Esophagus muscularis mucosa (tissue), 4 donors: ENCODE measurements around the gene GALC. TPM values are rescaled to one million over a fixed set of nuclear protein-coding genes. Genes with fewer than 3 reads are reported as not detected.

Source experiments
- DNase-seq: peaks from one replicate; pipeline ENCODE4 v3.0.0-alpha.2; 2017; ENCODE audit errors: extremely low spot score
- H3K27ac ChIP-seq, 4 donors: fragments of 200-600 bp; sonication (generic); replicated peaks in 1 of 4; 1 replicate in 3 of 4; 2 replicates in 1 of 4; pipeline ENCODE4 v1.5.1; 2016 to 2019; ENCODE audit warnings: mild to moderate bottlenecking in 1 of 4
- H3K27me3 ChIP-seq, 4 donors: fragments of 200-600 bp; sonication (generic); one replicate each; pipeline versions ENCODE4 v1.5.1 to v1.6.0; 2016 to 2019
- H3K36me3 ChIP-seq, 4 donors: fragments of 200-600 bp; sonication (generic); one replicate each; pipeline ENCODE4 v1.5.1; 2016 to 2019
- H3K4me1 ChIP-seq, 4 donors: fragments of 200-600 bp; sonication (generic); one replicate each; pipeline ENCODE4 v1.5.1; 2016 to 2019
- H3K4me3 ChIP-seq, 4 donors: fragments of 200-600 bp; sonication (generic); 1 replicate in 2 of 4; 2 replicates in 2 of 4; pipeline ENCODE4 v1.5.1; 2016 to 2019; ENCODE audit warnings: mild to moderate bottlenecking in 4 of 4, moderate library complexity in 1 of 4
- H3K9me3 ChIP-seq, 4 donors: fragments of 200-600 bp; sonication (generic); 1 replicate in 3 of 4; 2 replicates in 1 of 4; pipeline ENCODE4 v1.5.1; 2016 to 2019
- CTCF ChIP-seq, 3 experiments: fragments of 200-600 bp in 2 of 3; fragments of 450-650 bp in 1 of 3; sonication (generic) in 2 of 3; IDR thresholded peaks; one replicate each; pipeline ENCODE4 v1.5.1; 2017 to 2019; ENCODE audit warnings: antibody characterized with exemption in 3 of 3, mild to moderate bottlenecking in 2 of 3, moderate library complexity in 1 of 3
- EP300 ChIP-seq: sonication (generic); formaldehyde crosslinking; IDR thresholded peaks from one replicate; pipeline ENCODE4 v1.6.1; 2017; ENCODE audit warnings: antibody characterized with exemption
- POLR2A ChIP-seq: fragments of 450-650 bp; IDR thresholded peaks from one replicate; pipeline ENCODE4 v1.6.1; 2017; ENCODE audit warnings: antibody characterized with exemption, moderate library complexity, mild to moderate bottlenecking, low read depth
- POLR2AphosphoS5 ChIP-seq, 2 donors: sonication (generic); formaldehyde crosslinking; IDR thresholded peaks; one replicate each; pipeline ENCODE4 v1.6.1; 2017; ENCODE audit warnings: antibody characterized with exemption in 2 of 2
- WGBS: methylation state at CpG from one replicate; pipeline ENCODE4 v1.1.5; 2018; 5-methylcytosine and 5-hydroxymethylcytosine counted together
- intact Hi-C: fragments of 100-400 bp; cut with DNase I; formaldehyde crosslinking; loops from one replicate; pipeline ENCODE4 v1.15.1; 2023
- total RNA-seq, 4 donors: library from RNA; depleted of rRNA; stranded (reverse); fragments of >200 nt; gene quantifications; one replicate each; pipeline versions ENCODE4 v1.1.0 to v1.2.1, GENCODE V29; 2016

Gene GALC
- total RNA-seq, 4 donors from 2014 or later: 14.5 to 17.0 (median 16.0) TPM

GRCh38 chr14:88008039-88008742 lies 15.2 kb upstream of the GALC start:
- Histone ChIP-seq H3K4me3 (no peak overlapping the region), H3K4me1 (no peaks in the 10 kb centered on the region), H3K27me3 (no peaks in the 10 kb centered on the region), H3K27ac (no peak overlapping the region), H3K36me3 (no peaks in the 10 kb centered on the region), H3K9me3 (no peaks in the 10 kb centered on the region)
- WGBS: 95% methylated on average over 2 of the region's 2 CpGs
- no peak for DNase-seq
- TF ChIP-seq EP300 (no peak), CTCF (IDR thresholded peaks at IDR 0.05) (no peak), POLR2A (no peak), POLR2AphosphoS5 (IDR thresholded peaks at IDR 0.05) (no peak)
- intact Hi-C loops: no loop called here

- Histone ChIP-seq H3K4me1 (no peaks in the 10 kb centered on the region), H3K27me3 (no peaks in the 10 kb centered on the region), H3K4me3 (no peak overlapping the region), H3K27ac (no peak overlapping the region), H3K36me3 (no peaks in the 10 kb centered on the region), H3K9me3 (no peaks in the 10 kb centered on the region)
- TF ChIP-seq EP300: no peak
- TF ChIP-seq CTCF (IDR thresholded peaks at IDR 0.05): no peak
- TF ChIP-seq POLR2A: no peak
- no peak for TF ChIP-seq POLR2AphosphoS5 (IDR thresholded peaks at IDR 0.05)
- no peak for DNase-seq
- WGBS: 61% methylated on average over 1 of the region's 1 CpG
- intact Hi-C loops: no loop called here
These were observed 14.6 kb upstream of the GALC start for GRCh38 chr14:88007608-88008007.

- H3K4me3 ChIP-seq: peak overlapping the region in 1 of 4 donors; percentile 23
- 77% methylated on average over 13 of the region's 13 CpGs for WGBS
These were observed 13.2 kb upstream of the GALC start for GRCh38 chr14:88005978-88006851.

GRCh38 chr14:88005050-88005481 lies 12.1 kb upstream of the GALC start, which contains the start of gene GPR65:
GPR65 (plus strand) TSS chr14:88005135; CDS start chr14:88010848, 5,713 bp downstream.
- Histone ChIP-seq H3K27me3 (no peaks in the 10 kb centered on the region), H3K4me3 (peak within 1 kb of the TSS in 2 of 4 donors; percentile 1 to 2), H3K27ac (peak within 1 kb of the TSS in 2 of 4 donors; percentile 1 to 30), H3K36me3 (no peaks in the 10 kb centered on the region), H3K4me1 (no peaks in the 10 kb centered on the region), H3K9me3 (no peaks in the 10 kb centered on the region)
- DNase-seq: no peak
- TF ChIP-seq EP300 (no peak), POLR2AphosphoS5 (IDR thresholded peaks at IDR 0.05) (peak in 1 of 2 donors; percentile 59), POLR2A (no peak), CTCF (IDR thresholded peaks at IDR 0.05) (no peak)
- intact Hi-C loops: no loop called here
- WGBS: 58% methylated on average over 3 of the region's 3 CpGs

More at GRCh38 chr14:88005978-88006851, 13.2 kb upstream of the GALC start:
- no peaks in the 10 kb centered on the region for H3K9me3 ChIP-seq
- DNase-seq: no peak
- H3K36me3 ChIP-seq: no peaks in the 10 kb centered on the region
- no peaks in the 10 kb centered on the region for H3K27me3 ChIP-seq
- H3K27ac ChIP-seq: peak overlapping the region in 3 of 4 donors; percentile 1 to 35 (median 22)
- intact Hi-C loops: no loop called here
- TF ChIP-seq EP300 (no peak), POLR2A (no peak), CTCF (IDR thresholded peaks at IDR 0.05) (no peak), POLR2AphosphoS5 (IDR thresholded peaks at IDR 0.05) (no peak)
- no peaks in the 10 kb centered on the region for H3K4me1 ChIP-seq
